Activated effector memory CD4-positive, alpha-beta T cell treated with anti-CD3 and anti-CD28 coated beads, Interleukin-2, amount 50 U/mL, for 16 hours (primary cell): ENCODE measurements around the gene CPZ.
"Not testable (repeated sequence)": the region's sequence is repeated elsewhere in the genome, so short reads cannot be mapped to it uniquely, and the experiment has no call there.

ENCODE experiments used
- DNase-seq: peaks from one replicate; pipeline ENCODE4 v3.0.0-alpha.2; 2020

Gene CPZ

DNA sequence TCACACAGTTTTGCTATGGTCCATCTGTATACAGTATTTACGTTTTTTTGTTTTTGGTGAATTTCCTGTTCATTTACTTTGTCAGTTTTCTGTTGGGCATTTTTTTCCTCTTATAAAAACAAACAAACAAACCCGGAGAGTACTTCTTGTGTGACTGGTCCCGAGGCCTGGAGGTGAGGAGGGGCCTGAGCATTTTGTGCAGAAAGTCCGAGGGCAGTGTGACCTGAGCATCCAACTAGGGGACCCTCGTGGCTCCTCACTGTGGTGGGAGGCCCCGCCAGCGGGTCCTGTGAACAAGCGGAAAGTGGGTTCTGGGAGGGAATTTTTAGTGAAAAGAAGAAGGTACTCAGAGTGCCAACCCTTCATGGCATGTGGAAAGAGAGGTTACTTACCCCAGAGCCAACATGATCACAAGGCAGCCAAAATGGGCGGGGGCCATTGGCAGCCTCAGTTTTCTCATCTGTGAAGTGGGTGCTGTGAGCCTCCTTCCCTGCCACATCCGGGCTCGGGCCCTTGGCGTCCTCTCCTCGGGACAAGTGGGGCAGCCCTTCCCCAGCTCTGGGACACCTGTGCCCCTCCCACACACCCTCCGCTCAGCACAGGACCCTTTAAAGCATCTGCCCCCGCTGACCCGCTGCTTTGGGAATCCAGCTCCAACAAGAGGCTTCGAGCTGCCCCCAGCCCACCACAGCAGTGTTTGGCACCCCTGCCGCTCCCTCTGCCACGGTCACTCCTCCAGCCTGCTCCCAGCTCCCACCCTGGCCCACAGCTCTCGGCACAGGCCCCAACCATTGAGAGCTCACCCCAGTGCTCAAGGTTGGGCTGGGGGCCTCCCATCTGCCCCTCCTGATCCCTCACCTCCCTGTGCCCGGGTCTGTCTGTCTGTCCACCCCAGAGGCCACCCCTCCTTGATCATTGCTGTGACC lies 35.2 kb upstream of the CPZ start:
- DNase-seq, result no peak

GRCh38 chr4:8558080-8558960 lies 34.2 kb upstream of the CPZ start:
- no peak for DNase-seq

DNA sequence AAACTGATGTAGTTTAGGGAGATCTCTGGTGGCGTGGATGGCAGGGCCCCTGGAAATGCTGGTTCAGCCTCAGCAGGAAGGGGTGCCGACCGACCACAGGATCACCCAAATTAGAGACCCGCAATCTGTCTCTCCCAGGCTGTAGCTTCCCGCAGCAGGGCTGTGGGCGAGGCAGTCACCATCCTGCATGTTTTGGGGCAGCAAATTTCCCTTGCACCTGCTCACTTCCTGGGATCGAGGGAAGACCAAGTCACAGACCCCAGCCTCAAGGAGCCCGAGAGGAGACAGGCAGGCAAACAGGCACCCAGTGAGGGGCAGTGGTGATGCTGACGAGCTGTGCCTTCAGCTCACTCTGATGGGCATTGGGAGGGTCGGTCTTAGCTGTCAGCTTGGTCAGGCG lies 33.6 kb upstream of the CPZ start:
- DNase-seq, result no peak

- DNase-seq, result no peak
Measured at GRCh38 chr4:8559524-8560264, 32.9 kb upstream of the CPZ start.

GRCh38 chr4:8560265-8561047 lies 32.1 kb upstream of the CPZ start:
- no peak for DNase-seq

- no peak for DNase-seq
Measured at GRCh38 chr4:8564595-8564994, 28.0 kb upstream of the CPZ start.

- no peak for DNase-seq
Measured at GRCh38 chr4:8568068-8568668, 24.4 kb upstream of the CPZ start.

DNA sequence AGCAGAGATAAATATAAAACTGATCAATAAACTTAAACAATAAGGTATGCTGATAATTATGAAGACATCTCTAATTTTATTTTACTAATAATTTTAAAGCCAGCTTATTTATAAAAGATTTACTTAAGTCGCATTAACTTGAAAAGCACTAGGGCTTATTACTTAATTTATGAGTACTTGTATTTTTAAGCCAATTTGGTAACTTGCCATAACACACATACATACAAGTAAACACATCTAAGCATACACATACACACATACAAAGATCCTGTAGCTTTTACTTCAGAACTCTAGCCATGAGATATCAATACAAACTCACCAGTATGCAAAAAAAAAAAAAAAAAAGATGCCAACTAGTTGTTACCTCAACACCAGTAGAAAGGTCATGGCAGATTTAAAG lies 22.4 kb upstream of the CPZ start:
- no peak for DNase-seq

GRCh38 chr4:8571702-8572685 lies 20.6 kb upstream of the CPZ start:
- no peak for DNase-seq

DNA sequence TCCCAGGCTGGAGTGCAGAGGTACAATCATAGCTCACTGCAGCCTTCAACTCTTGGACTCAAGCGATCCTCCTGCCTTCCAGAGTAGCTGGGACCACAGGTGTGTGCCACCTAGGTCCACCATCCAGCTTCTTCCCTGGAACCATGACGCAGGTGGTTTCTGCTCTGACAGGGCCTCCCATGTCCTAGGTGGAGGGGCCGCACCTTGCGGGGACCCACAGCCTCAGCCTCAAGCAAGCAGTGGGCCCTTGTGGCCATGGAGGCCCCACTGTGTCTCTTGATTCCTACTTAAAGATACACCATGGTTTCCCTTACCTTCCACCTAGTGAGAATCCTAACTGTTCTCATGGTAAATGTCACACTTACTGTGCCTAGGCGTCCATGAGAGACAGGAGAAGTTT lies 19.3 kb upstream of the CPZ start:
- no peak for DNase-seq

- DNase-seq, result no peak
Measured at GRCh38 chr4:8574796-8575370, 17.7 kb upstream of the CPZ start.

DNA sequence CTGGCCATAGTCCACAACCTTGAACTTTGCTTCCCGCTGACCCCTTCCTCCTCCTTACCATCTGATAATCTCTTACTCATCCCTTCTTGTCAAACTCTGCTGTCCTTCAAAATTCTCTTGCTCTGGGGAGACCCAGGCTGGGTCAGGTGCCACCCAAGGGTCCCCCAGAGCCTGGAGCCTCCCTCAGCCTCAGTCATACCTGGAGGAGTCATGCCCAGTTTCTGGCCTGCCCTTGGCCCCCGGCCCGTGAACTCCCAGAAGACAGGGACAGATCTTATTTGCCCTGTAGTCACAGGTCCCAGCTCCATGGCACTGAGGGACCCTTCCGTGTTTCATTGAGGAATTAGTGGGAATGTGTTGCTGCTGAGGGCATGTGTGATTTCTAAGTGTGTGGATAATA lies 17.1 kb upstream of the CPZ start:
- no peak for DNase-seq

GRCh38 chr4:8576591-8576990 lies 16.0 kb upstream of the CPZ start:
- not testable (repeated sequence) for DNase-seq

- DNase-seq, result no peak
Measured at GRCh38 chr4:8577046-8577445, 15.5 kb upstream of the CPZ start.

- DNase-seq, result no peak
Measured at GRCh38 chr4:8577972-8578371, 14.6 kb upstream of the CPZ start.

DNA sequence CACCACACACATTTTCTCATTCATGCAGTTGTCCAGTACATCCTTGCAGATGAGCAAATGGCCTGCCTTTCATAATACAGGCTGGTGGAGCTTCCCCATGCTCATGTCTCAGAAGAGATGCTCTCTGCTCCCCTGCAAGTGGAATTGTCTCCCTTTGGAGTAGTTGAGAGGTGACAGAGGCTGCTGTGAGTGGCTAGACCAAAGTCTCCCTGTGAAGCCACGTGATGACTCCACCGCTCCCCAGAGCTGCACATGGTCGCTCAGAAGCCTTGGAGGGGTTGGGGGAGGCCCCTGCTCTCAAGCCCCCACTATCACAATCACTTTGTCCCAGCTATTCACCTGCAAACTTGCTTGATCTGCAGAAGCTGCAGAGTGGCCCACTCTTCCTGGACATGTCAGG lies 13.8 kb upstream of the CPZ start:
- DNase-seq, result no peak

DNA sequence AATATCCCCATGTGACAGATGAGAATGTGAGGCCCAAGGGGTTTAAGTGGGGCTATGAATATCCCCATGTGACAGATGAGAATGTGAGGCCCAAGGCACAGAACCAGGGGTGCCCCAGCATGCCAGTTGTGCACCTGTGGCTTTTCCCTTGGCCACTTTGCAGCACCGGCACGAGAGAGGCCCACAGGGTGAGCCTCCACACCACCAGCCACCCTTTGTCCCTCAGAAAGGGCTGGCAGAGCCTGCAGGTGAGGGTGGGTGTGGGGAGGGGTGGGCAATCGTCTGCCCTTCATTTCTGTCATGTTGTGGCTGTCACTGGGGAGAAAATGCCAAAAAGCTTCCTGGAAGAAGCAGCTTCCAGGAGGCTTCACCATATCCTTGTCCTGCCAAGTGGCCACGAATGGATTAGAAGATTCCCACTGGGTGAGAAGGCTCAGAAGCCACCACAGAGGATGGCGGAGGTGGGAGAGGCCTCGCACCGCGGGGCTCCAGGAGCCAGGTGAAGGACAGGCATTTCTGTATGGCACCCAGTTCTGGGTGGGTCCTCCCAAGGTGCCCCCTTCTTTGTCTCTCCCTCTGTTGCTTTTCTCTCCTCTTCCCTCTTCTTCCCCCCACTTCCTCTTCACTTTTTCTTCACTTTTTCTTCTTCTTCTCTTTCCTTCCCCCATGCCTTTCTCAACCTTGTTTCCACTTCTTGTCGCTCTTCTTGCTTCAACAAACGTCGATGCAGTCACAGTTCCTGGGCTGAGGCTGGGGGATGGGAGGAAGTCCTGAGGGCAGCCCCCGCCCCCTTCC lies 12.8 kb upstream of the CPZ start:
- no peak for DNase-seq

DNA sequence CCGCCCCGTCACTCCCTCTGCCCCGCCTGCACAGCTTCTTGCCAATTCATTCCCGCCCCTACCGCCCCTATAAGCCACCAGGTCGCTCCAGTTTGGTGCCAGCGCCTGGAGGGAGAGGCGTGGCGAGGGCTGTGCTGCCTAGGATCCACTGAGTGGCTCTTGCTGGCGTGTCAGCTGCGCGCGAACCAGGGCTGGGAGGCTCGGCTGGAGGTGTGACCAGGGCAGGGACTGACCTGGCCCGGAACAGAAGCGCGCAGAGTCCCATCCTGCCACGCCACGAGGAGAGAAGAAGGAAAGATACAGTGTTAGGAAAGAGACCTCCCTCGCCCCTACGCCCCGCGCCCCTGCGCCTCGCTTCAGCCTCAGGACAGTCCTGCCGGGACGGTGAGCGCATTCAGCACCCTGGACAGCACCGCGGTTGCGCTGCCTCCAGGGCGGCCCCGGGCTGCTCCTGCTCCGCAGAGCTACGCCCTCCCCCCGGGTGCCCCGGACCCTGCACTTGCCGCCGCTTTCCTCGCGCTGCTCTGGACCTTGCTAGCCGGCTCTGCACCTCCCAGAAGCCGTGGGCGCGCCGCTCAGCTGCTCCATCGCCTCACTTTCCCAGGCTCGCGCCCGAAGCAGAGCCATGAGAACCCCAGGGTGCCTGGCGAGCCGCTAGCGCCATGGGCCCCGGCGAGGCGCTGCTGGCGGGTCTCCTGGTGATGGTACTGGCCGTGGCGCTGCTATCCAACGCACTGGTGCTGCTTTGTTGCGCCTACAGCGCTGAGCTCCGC lies 12.1 kb upstream of the CPZ start, which contains the start of gene GPR78:
GPR78 (plus strand) TSS at position 72 of the 773 bp plus-strand sequence; CDS start at position 663, 591 bp downstream.
- no peak for DNase-seq
